Left colon (tissue), 2 donors: ENCODE data around the gene MUSK. TPM values are rescaled to one million over a fixed set of nuclear protein-coding genes. Genes with fewer than 3 reads are reported as not detected.
A peak's percentile ranks its signal among the peaks of the same experiment; 100 is the strongest.
"Not testable (repeated sequence)": the region's sequence is repeated elsewhere in the genome, so short reads cannot be mapped to it uniquely, and the experiment has no call there.

Experiments
- ATAC-seq: fragments of 200-7000 bp; cut with Tn5 transposase; one replicate; pipeline ENCODE4 v1.9.1; 2020; ENCODE audit warnings: mild to moderate bottlenecking, moderate library complexity
- DNase-seq, 2 donors: peaks; one replicate each; pipeline ENCODE4 v3.0.0-alpha.2; 2020
- intact Hi-C, 2 donors: fragments of 100-400 bp; cut with DNase I in 1 of 2; cut with micrococcal nuclease in 1 of 2; formaldehyde crosslinking; loops; one replicate each; pipeline versions ENCODE4 v1.11.2 to v1.14.0; 2022; cut with DNase I, micrococcal nuclease
- total RNA-seq, 2 donors: library from RNA; stranded (reverse); fragmentation: NEBNext Ultra II Directional; extraction: Animal tissue kit (Norgen Biotek cat#: 25700); gene quantifications; one replicate each; pipeline ENCODE4 v1.2.1, GENCODE V29; 2021
- donor health status: DM: no; HTN: no; CAD: no.
- donor health status: DM: yes; HTN: yes; CAD: no.

The MUSK gene
- total RNA-seq, 2 donors from 2014 or later, result 2.4 to 3.5 TPM

GRCh38 chr9:110750272-110750671 lies 81.7 kb downstream of the MUSK start:
- DNase-seq (peak in 1 of 2 donors; percentile 28), ATAC-seq (no peak)
- intact Hi-C loops, result no loop called here

- ATAC-seq (no peak), DNase-seq (no peak)
- intact Hi-C loops, result no loop called here
Measured at GRCh38 chr9:110751971-110752370, 83.4 kb downstream of the MUSK start.

DNA sequence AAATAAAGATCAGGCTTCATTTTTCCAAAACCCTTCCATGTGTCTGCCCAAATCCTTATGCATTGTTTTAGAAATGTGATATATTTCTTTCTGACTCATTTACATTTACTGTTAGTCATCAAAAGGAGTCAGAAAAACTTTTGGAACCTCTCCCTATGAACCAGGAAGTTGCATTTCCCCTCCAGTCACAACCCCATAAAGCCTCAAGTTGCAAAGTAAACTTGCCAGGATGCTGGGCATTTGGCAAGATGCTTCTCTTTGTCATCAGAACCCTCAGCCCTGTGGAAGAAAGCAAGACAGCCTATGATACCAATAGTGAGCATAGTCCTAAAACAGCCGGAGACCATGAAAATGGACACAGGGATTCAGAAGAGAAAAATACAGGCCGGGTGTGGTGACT lies 84.2 kb downstream of the MUSK start:
- ATAC-seq (no peak), DNase-seq (no peak)
- intact Hi-C loops, result no loop called here

DNA sequence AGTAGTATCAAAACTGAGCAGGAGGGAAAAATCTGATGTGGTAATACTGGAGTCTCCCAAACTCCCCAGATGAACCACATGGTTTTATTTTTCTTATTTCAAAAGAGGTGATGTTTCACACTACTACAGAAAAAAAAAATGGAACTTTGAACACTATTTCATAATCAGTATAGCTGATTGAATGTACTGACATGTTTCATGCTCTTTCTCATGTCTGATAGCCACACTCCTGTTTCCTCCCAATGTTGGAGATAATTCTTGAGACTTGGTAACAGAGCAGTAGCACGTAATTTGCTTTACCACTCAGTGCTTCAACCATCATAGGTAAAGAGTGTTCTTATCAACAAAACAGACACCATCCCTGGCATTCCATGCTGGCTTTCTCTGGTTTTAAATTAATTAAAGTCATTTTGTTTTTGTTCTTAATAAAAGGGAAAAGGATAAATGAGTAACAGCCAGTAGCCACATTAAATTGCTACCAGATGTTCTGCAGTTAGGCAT lies 85.2 kb downstream of the MUSK start:
- no peak for DNase-seq
- ATAC-seq, result no peak
- intact Hi-C loops, result no loop called here

- intact Hi-C loops, result no loop called here
- DNase-seq, result no peak
- no peak for ATAC-seq
Measured at GRCh38 chr9:110755179-110755578, 86.6 kb downstream of the MUSK start.

- no peak for DNase-seq
- intact Hi-C loops, result no loop called here
- ATAC-seq, result no peak
Measured at GRCh38 chr9:110758201-110758600, 89.6 kb downstream of the MUSK start.

GRCh38 chr9:110762783-110763182 lies 94.2 kb downstream of the MUSK start:
- intact Hi-C loops, result no loop called here

GRCh38 chr9:110763568-110763967 lies 95.0 kb downstream of the MUSK start:
- ATAC-seq, result no peak
- DNase-seq, result no peak
- intact Hi-C loops, result no loop called here

More at GRCh38 chr9:110762783-110763182, 94.2 kb downstream of the MUSK start:
- DNase-seq (no peak), ATAC-seq (no peak)

DNA sequence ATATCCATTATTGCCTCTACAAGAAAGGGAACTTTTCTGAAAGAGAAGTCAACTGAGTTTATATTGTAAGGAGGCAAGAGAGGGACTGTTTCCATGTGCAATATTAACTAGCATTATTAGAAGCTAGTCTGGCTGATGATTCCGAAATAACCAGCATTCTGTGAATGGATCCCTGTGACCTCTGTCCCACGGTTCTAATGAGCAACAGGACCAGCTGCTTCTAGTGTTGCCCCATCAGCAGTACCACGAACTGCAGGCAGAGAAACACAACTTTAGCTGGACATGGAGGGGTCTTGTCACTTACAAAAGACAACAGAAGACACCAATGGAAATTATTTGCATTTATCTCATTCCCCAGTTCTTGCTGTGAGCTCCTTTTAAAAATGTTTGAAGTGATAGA lies 95.4 kb downstream of the MUSK start:
- DNase-seq (no peak), ATAC-seq (no peak)
- intact Hi-C loops, result no loop called here

DNA sequence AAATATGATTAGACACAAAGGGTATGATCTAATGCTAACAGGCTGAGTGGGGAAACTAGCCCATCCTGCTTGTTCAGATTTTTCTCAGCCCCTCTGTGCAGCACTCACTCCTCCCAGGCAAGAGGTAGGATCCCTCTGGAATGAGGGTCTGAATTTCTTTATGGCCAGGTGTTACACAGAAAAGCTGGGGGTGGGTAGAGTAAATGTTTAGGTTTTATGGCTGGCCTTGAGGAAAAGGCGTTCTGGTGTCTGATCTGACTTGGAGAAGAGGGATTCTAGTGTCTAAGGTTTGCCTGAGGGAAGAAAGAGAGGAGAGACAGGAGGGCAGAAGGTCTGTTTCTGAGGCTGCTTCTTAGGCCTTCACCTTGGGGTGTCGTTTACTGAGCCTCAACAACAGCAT lies 97.3 kb downstream of the MUSK start:
- no peak for DNase-seq
- ATAC-seq, result no peak
- intact Hi-C loops, result no loop called here

- intact Hi-C loops, result no loop called here
- DNase-seq, result peak; percentile 11 to 27
- ATAC-seq, result no peak
Measured at GRCh38 chr9:110767559-110768063, 99.0 kb downstream of the MUSK start.

GRCh38 chr9:110768886-110769285 lies 100.3 kb downstream of the MUSK start:
- no peak for ATAC-seq
- intact Hi-C loops, result no loop called here
- DNase-seq, result no peak

- ATAC-seq, result no peak
- DNase-seq, result no peak
- intact Hi-C loops, result no loop called here
Measured at GRCh38 chr9:110769667-110770066, 101.1 kb downstream of the MUSK start.

DNA sequence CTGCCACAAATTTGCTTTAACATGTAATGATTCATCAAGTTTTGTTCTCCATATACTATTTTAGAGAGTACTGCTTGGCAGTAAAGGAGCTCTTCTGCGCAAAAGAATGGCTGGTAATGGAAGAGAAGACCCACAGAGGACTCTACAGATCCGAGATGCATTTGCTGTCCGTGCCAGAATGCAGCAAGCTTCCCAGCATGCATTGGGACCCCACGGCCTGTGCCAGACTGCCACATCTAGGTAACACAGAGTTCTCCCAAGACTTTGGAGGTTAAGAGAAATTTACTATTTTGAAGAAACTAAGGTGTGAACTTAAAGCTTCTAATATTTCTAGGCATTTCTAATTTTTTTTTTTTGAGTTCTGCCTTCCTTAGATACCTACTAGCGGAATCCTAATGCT lies 107.1 kb downstream of the MUSK start:
- ATAC-seq (no peak), DNase-seq (no peak)
- intact Hi-C loops, result no loop called here

DNA sequence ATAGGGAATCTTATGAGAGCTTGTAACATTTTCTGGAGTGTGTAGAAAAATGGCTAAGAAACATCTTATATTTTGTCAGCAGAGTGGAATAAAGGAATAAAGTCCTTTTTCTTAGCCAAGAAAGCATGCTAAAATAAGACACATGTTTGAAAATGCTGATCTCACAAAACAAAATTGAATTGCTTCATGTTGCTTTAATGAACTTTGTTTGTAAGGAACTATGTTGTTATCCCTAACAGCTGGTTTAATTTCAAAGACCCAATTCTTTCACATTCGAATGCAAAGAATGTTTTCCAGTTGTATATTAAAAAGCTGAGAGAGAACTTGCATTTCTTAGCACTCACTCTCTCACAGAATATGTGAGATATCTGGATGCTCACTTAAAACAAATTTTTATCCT lies 107.6 kb downstream of the MUSK start:
- intact Hi-C loops, result no loop called here
- DNase-seq (no peak), ATAC-seq (no peak)

GRCh38 chr9:110777196-110777875 lies 108.7 kb downstream of the MUSK start:
- peak; percentile 52 for ATAC-seq
- intact Hi-C loops, result no loop called here
- DNase-seq, result no peak

GRCh38 chr9:110777876-110778215 lies 109.3 kb downstream of the MUSK start:
- intact Hi-C loops, result no loop called here

DNA sequence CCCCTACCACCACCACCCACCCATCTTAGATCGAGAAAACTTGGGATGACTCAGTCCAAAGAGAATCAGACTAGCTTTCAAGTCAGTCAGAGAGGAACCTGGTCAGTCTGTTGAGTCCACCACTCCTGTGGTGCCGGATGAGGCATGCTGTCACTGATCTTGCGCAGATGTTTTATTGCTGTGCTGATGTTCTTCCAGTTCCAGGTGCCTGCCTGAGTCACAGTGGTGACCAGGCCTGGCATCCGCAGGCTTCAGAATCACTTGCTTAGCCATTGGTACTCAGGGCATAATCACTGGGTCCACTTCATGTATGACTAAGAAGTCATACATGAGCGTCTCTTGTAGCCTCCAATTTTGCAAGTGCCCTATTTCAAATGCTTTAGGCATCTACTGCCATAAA lies 114.1 kb downstream of the MUSK start:
- DNase-seq, result no peak
- ATAC-seq, result no peak
- intact Hi-C loops, result no loop called here

More at GRCh38 chr9:110777876-110778215, 109.3 kb downstream of the MUSK start:
- DNase-seq (no peak), ATAC-seq (no peak)

GRCh38 chr9:110784309-110784708 lies 115.7 kb downstream of the MUSK start:
- DNase-seq, result no peak
- intact Hi-C loops, result no loop called here
- ATAC-seq, result no peak

- DNase-seq (no peak), ATAC-seq (no peak)
- intact Hi-C loops, result no loop called here
Measured at GRCh38 chr9:110785166-110785565, 116.6 kb downstream of the MUSK start.

- intact Hi-C loops, DNase-seq, ATAC-seq: not testable (repeated sequence)
Measured at GRCh38 chr9:110788396-110788795, 119.8 kb downstream of the MUSK start.
